Measurements from ENCODE around the gene CLEC2A.
A peak's percentile ranks its signal among the peaks of the same experiment; 100 is the strongest.

CLEC2A gene

GRCh38 chr12:9931245-9931644 is 925 bp downstream of the CLEC2A start:
- no peak for DNase-seq

- DNase-seq: no peak
Observed at GRCh38 chr12:9928607-9929006, 3.6 kb downstream of the CLEC2A start.

- DNase-seq: no peak
Observed at GRCh38 chr12:9926876-9927275, 5.3 kb downstream of the CLEC2A start.

DNA sequence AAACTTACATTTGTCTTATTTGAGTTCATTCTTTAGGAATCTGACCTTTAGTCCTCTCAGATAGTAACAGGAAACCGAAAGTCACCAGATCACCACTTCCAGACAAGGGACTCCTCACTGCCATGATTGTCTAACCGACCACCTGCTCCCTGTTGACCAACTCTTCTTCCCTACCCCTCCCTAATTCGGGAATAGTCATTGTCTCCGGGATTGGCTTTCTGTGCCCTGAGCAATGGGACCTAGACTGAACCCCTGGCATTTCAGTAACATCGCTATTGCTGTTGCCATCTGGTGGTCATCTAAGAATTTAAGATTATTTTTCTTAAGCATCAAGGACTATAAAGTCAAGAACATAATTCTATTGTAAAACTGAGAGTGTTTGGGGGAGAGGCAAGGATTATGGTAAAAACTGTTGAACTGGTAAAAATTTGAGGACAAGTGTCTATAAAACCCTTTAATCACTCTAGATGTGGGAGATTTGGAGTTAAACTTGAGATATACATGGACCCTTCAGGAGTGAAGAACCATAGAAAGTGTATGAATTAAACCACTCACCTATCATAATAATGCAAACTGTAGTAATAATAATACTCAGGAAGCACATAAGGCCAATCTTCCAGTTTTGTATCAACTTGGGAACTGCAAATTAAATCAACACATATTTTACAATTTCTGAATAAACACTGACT is 6.3 kb downstream of the CLEC2A start:
- peak in 1 of 2 experiments; percentile 7 for DNase-seq

- DNase-seq: no peak
Observed at GRCh38 chr12:9922429-9922828, 9.7 kb downstream of the CLEC2A start.

DNA sequence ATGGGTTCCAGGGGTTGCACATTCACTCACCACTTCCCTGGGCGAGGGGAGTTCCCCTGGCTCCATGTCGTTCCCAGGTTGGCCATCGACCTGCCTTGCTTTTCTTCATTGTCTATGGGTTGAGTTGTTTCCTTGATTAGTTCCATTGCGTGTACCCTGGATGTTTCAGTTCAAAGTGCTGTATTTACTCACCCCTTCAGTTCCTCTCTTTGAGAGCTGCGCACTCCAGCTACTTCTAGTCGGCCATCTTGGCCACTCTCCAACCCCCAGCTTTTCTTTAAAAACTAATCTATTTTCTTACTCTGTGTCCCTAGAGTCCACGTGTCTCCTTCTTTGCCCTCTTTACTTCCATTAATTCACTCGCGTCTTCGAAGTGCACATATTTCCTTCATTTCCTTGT is 11.7 kb downstream of the CLEC2A start:
- no peak for DNase-seq

GRCh38 chr12:9919443-9919842 is 12.7 kb downstream of the CLEC2A start:
- DNase-seq: no peak

DNA sequence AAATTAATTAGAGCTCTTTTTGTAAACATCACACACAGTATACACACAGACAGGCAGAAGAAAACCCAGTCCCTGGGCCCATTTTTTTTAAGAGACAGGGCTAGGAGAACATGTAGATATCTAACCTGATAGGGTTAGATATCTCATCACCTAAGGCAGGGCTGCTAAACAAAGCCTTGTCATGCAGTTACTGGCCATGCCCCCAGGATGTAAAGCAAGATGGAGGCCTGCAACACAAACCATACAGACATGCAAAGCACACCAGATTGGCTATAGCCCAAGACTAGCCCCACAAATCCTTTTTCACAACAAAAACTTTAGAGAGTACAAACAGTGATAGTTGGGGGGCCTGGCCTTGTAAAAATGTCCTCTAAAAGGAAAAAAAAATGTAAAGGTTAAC is 20.5 kb downstream of the CLEC2A start:
- DNase-seq: no peak

- DNase-seq: no peak
Observed at GRCh38 chr12:9910716-9911421, 21.3 kb downstream of the CLEC2A start.

GRCh38 chr12:9909724-9910123 is 22.4 kb downstream of the CLEC2A start:
- DNase-seq: no peak

DNA sequence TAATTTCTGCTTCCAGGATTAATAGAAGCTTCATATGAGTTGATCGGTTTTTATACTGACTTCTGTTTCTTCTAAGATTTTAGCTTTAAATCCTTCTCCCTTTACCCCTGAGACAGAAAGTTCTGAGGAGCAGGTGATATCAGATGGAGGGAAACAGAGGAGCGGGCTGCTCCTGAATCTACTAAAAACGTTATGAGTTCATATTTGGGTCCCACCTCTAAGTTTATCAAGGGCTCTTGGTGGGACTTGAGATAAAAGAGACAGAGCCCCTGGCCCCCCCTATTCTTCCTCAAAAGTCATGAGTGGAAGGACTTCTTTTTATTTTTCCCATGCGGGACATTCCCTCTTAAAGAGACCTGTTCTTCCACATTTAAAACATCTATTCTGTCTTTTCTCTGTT is 23.8 kb downstream of the CLEC2A start:
- no peak for DNase-seq

DNA sequence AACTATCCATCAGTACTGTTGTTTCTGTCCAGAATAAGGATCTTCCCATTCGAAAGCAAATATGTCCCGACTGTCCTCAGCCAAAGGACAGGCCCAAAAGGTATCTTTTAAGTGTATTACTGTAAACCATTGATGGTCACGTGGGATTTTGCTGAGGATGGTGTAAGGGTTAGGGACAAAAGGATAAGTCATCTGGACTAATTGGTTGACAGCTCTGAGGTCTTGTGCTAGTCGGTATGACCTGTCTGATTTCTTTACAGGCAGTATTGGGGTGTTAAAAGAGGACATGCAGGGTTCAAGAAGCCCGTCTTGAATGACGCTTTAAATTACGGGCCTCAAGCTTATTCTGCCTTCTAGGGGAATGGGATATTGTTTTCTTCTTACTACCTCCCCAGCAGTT is 24.4 kb downstream of the CLEC2A start:
- DNase-seq: no peak

DNA sequence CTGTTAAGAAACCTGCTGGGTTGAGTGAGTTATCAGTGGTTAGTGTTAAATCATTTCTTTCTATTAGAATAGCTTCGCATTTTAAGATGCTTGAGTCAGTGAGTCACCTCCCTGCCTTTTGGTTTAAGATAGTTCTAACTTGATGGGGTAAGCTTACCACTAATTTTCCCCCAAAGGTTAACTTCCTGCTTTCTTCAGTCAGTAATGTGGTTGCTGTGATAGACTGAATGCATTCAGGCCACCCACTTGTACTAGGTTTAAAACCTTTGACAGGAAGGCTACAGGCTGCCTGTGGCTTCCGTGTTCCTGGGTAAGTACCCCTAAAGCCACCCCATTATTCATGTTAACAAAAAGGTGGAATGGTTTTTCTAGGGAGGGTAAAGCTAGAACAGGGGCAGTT is 25.3 kb downstream of the CLEC2A start:
- peak in 1 of 2 experiments; percentile 6 for DNase-seq

- DNase-seq: no peak
Observed at GRCh38 chr12:9902539-9903228, 29.5 kb downstream of the CLEC2A start.

- DNase-seq: no peak
Observed at GRCh38 chr12:9900930-9901329, 31.2 kb downstream of the CLEC2A start.

DNA sequence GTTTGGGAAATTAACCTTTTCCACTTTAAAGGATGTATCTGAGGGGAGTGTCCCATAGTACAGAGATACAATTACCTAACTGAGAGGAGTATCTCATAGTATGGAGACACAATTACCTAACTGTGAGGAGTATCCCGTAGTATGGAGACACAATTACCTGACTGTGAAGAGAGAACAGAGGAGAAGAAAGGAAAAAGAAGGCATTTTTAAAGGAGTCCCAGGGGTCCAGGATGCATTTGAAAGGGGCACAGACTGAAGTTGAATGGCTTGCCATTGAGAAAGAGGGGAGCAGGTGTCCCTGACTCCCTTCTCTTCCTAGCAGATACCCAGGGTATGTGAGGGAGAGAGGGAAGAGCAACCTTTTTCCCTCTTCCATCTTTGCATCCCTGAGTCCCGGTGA is 33.0 kb downstream of the CLEC2A start:
- DNase-seq: no peak

DNA sequence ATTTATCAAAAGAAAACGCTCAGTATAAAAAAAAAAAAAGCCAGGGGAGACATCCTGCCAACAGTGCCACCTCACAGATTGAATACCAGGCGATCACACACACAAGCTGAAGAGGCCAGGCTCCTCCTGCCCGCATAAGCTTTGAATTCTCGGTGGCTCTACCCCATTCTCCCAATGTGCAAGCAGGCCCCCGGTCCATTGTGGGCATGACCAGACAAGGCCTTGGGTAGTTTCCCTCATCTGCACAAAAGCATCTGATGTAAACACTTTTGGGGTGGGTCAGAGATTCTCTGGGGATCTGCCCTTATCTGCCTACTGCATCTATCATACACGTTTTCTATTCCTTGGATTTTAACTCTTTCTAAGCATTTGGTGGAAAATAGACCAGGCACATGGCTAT is 34.6 kb downstream of the CLEC2A start:
- no peak for DNase-seq

GRCh38 chr12:9895215-9895971 is 36.8 kb downstream of the CLEC2A start:
- DNase-seq: no peak

DNA sequence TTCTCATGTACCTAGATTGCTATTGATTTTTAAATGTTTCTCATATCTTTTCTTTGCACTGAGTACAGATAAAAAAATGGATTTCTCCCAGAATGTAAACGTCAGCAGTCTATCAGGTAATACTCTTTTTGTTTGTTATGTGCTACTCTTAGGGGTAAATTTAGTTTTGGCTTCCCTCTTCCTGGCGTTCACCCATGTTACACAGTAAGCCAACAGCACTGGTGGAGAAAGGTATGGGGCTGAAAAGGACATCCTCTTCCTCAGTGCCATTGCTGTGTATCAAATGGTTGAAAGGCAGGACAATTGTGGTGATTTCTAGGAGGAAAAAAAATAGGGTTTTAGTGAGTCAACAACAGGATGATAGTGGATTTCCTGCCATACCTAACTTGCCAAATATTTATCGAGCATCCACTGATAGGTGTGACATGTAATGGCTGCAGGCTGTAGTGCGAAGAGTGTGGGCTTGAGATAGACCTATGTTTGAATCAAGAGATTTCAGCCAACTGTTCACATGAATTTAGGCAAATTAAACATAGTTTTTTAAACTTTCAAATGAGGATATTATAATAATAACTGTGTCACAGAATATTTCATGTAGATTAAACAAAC is 43.4 kb downstream of the CLEC2A start:
- DNase-seq: no peak

DNA sequence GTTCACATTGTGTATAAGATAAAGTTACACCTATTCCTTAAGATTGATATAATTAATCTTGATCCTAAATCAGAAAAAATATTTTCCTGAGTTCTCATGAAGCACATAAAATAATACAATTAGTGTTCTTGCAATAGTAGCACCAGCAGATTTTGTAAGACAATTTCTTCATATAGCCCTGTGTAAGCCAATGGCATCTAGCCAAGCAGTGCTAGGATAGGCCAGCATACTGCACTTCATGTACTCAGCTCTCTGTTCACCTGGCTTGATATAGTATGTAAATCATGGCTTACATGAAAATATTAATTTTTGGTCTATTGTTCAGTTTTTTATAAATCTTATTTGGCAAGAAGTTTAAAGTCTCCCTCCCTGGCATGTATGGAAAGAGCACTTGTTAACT is 49.0 kb downstream of the CLEC2A start:
- no peak for DNase-seq

GRCh38 chr12:9881988-9882387 is 50.2 kb downstream of the CLEC2A start:
- no peak for DNase-seq

GRCh38 chr12:9881246-9881645 is 50.9 kb downstream of the CLEC2A start, which contains the start of gene KLRF2:
Gene KLRF2 (plus strand): TSS chr12:9881489. CDS start chr12:9881596, 107 bp downstream.
- no peak for DNase-seq
